ENCODE data around the gene TMC2. TPM values are rescaled to one million over a fixed set of nuclear protein-coding genes. Genes with fewer than 3 reads are reported as not detected.

Gene TMC2
- total RNA-seq, 1 donor from 2014 or later = 1.4 TPM

- no peak for DNase-seq (ENCODE audit: low spot score)
These were observed 83.7 kb downstream of the TMC2 start for GRCh38 chr20:2619961-2620595.

- DNase-seq (ENCODE audit: low spot score) = no peak
These were observed 87.8 kb downstream of the TMC2 start for GRCh38 chr20:2624190-2624589.

- DNase-seq (ENCODE audit: low spot score) = no peak
These were observed 88.7 kb downstream of the TMC2 start for GRCh38 chr20:2625062-2625461.

- DNase-seq (ENCODE audit: low spot score) = no peak
These were observed 90.6 kb downstream of the TMC2 start for GRCh38 chr20:2626853-2627541.

GRCh38 chr20:2631228-2631627 is 94.9 kb downstream of the TMC2 start:
- DNase-seq (ENCODE audit: low spot score) = no peak

GRCh38 chr20:2633381-2633780 is 97.0 kb downstream of the TMC2 start:
- no peak for DNase-seq (ENCODE audit: low spot score)

- no peak for DNase-seq (ENCODE audit: low spot score)
These were observed 100.9 kb downstream of the TMC2 start for GRCh38 chr20:2637246-2637645.

GRCh38 chr20:2640260-2640659 is 103.9 kb downstream of the TMC2 start:
- no peak for DNase-seq (ENCODE audit: low spot score)

GRCh38 chr20:2640899-2641298 is 104.5 kb downstream of the TMC2 start:
- no peak for DNase-seq (ENCODE audit: low spot score)

GRCh38 chr20:2643708-2644107 is 107.3 kb downstream of the TMC2 start:
- DNase-seq (ENCODE audit: low spot score) = no peak

GRCh38 chr20:2651772-2652723 is 115.7 kb downstream of the TMC2 start, which contains the start of gene NOP56:
Gene NOP56 (plus strand): TSS chr20:2652632. CDS start chr20:2652661, 29 bp downstream.
- peak; percentile 94 for DNase-seq (ENCODE audit: low spot score)

- DNase-seq (ENCODE audit: low spot score) = peak; percentile 55
These were observed 116.6 kb downstream of the TMC2 start for GRCh38 chr20:2652724-2653555.

- no peak for DNase-seq (ENCODE audit: low spot score)
These were observed 117.4 kb downstream of the TMC2 start for GRCh38 chr20:2653556-2654383.

- no peak for DNase-seq (ENCODE audit: low spot score)
These were observed 118.0 kb downstream of the TMC2 start for GRCh38 chr20:2654384-2654822.

GRCh38 chr20:2654831-2655230 is 118.5 kb downstream of the TMC2 start:
- DNase-seq (ENCODE audit: low spot score) = no peak

GRCh38 chr20:2655331-2656116 is 119.2 kb downstream of the TMC2 start:
- no peak for DNase-seq (ENCODE audit: low spot score)

GRCh38 chr20:2656471-2657117 is 120.2 kb downstream of the TMC2 start:
- DNase-seq (ENCODE audit: low spot score) = no peak

GRCh38 chr20:2657241-2657640 is 120.9 kb downstream of the TMC2 start:
- DNase-seq (ENCODE audit: low spot score) = no peak

GRCh38 chr20:2657674-2658073 is 121.3 kb downstream of the TMC2 start:
- DNase-seq (ENCODE audit: low spot score) = no peak
